ENCODE data around the gene ICAM2. TPM values are rescaled to one million over a fixed set of nuclear protein-coding genes. Genes with fewer than 3 reads are reported as not detected.

ICAM2 gene
- total and polyA plus RNA-seq, 2 donors from 2014 or later: 38.8 to 55.8 TPM

DNA sequence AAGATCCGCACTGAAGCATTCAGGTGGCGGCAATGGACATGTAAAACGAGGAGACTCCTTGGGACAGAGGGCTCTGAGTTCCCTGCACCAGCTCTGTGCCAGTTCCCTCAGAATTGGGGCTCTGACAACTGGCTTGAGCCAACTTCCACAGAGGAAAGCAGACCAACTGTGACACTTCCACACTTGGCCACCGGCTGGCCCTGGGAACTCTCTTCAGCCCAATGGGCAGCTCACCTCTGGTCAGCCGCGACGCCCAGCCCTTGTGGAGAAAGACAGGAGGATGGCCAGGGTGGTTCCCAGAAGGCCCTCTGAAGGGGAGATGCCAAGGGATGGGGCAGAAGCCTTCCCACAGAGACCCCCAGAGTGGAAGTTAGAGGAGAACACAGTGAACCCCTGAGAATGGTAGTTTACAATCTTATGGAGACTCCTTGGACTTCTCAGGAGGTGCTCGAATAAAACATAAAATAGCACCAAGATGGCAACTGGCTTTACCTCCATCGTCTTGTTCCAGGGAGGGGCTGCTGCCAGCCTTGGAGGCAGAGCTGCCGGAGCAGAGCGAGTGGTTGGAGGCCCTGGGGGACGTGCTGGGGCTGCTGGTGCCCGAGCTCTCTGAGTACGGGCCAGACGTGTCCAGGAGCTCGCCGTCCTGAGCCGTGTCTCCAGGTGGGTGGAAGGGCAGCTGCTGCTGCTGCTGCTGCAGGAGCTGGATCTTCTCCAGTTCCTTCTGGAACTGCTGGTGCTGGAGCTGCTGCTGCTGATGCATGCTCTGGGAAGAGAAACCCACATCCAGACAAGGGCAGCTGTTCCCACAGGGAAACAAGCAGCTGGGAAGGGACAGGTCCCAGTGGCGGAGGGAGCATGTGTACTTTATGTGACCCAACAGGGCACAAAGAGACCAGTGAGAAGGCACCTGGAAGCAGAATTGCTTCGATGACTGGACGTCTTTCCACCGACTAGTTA, 35.0 kb upstream of the ICAM2 start:
- FAIRE-seq (no peak), DNase-seq (no peak)
- Histone ChIP-seq H3K4me1 (ENCODE audit: control insufficient read depth in 2 of 3, insufficient read depth in 2 of 3, low read depth in 1 of 3, low read length in 3 of 3) (no peaks in the 10 kb centered on the region), H3K27me3 (ENCODE audit: control insufficient read depth, insufficient read depth, low read length) (no peaks in the 10 kb centered on the region), H3K4me3 (ENCODE audit: low read length in 3 of 3) (no peak overlapping the region), H3K9ac (ENCODE audit: low read length in 3 of 3) (no peak overlapping the region), H3K27ac (ENCODE audit: low read depth in 2 of 2, low read length in 2 of 2) (no peak overlapping the region), H3K9me3 (ENCODE audit: control insufficient read depth in 2 of 3, insufficient read depth in 1 of 3, low read length in 3 of 3) (no peaks in the 10 kb centered on the region), H3K36me3 (ENCODE audit: control insufficient read depth in 2 of 3, insufficient read depth in 3 of 3, low read length in 3 of 3) (peaks cover 0 to 32% (median 15%) of the 10 kb centered on the region in 3 donors)
- intact Hi-C loops (cut with DNase I): no loop called here
- TF ChIP-seq, protein P1, sequence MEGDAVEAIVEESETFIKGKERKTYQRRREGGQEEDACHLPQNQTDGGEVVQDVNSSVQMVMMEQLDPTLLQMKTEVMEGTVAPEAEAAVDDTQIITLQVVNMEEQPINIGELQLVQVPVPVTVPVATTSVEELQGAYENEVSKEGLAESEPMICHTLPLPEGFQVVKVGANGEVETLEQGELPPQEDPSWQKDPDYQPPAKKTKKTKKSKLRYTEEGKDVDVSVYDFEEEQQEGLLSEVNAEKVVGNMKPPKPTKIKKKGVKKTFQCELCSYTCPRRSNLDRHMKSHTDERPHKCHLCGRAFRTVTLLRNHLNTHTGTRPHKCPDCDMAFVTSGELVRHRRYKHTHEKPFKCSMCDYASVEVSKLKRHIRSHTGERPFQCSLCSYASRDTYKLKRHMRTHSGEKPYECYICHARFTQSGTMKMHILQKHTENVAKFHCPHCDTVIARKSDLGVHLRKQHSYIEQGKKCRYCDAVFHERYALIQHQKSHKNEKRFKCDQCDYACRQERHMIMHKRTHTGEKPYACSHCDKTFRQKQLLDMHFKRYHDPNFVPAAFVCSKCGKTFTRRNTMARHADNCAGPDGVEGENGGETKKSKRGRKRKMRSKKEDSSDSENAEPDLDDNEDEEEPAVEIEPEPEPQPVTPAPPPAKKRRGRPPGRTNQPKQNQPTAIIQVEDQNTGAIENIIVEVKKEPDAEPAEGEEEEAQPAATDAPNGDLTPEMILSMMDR (IDR thresholded peaks at IDR 0.05; ENCODE audit: borderline replicate concordance, extremely low read depth, insufficient read depth): no peak

DNA sequence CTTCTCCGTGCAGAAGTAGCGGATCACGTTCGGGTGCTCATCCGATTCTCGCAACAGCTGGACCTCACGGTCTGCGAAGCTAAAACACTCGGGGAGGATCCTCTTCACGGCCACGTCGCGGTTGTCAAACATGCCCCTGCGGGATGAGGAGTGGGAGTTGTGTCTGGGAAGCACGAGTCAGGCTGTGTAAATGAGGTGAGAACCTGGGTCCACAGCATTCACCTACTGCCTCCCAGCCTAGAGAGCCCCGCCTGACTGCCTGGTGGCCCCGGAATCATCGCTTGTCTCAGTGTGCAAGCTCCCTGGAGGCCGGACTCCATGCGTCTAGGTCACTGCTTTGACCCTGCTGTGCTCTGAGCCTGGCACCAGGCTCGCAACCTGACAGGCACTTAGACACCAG, 33.9 kb upstream of the ICAM2 start:
- H3K4me1 ChIP-seq (ENCODE audit: control insufficient read depth in 2 of 3, insufficient read depth in 2 of 3, low read depth in 1 of 3, low read length in 3 of 3): no peaks in the 10 kb centered on the region
- intact Hi-C loops (cut with DNase I): no loop called here
- TF ChIP-seq, protein P1 (IDR thresholded peaks at IDR 0.05; ENCODE audit: borderline replicate concordance, extremely low read depth, insufficient read depth): no peak
- no peaks in the 10 kb centered on the region for H3K27me3 ChIP-seq (ENCODE audit: control insufficient read depth, insufficient read depth, low read length)
- peak in 1 of 5 donors; percentile 4 for DNase-seq
- H3K36me3 ChIP-seq (ENCODE audit: control insufficient read depth in 2 of 3, insufficient read depth in 3 of 3, low read length in 3 of 3): peaks cover 0 to 36% (median 26%) of the 10 kb centered on the region in 3 donors
- no peak overlapping the region for H3K27ac ChIP-seq (ENCODE audit: low read depth in 2 of 2, low read length in 2 of 2)
- H3K9me3 ChIP-seq (ENCODE audit: control insufficient read depth in 2 of 3, insufficient read depth in 1 of 3, low read length in 3 of 3): no peaks in the 10 kb centered on the region
- no peak overlapping the region for H3K9ac ChIP-seq (ENCODE audit: low read length in 3 of 3)
- H3K4me3 ChIP-seq (ENCODE audit: low read length in 3 of 3): no peak overlapping the region
- FAIRE-seq: no peak

DNA sequence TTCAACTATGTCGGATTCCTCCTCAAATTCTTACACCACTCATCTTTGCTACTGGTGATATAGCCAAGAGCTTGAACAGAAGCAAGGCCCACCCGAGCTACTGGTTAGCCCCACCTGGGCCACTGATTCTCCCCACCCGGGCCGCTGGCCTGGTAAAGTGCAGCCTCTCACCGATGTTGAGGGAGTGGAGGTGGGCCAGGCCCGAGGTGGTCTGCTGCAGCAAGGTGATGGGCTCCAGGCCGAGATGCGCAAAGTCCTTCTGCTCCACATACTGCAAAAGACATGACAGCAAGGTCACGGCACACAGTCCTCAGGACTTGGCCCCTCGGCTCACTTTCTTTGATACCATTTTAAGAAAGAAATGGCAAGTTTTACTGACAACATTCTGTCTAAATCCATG, 32.7 kb upstream of the ICAM2 start:
- no peak overlapping the region for H3K27ac ChIP-seq (ENCODE audit: low read depth in 2 of 2, low read length in 2 of 2)
- DNase-seq (no peak), FAIRE-seq (no peak)
- no peak overlapping the region for H3K4me3 ChIP-seq (ENCODE audit: low read length in 3 of 3)
- TF ChIP-seq, protein P1 (IDR thresholded peaks at IDR 0.05; ENCODE audit: borderline replicate concordance, extremely low read depth, insufficient read depth): no peak
- H3K4me1 ChIP-seq (ENCODE audit: control insufficient read depth in 2 of 3, insufficient read depth in 2 of 3, low read depth in 1 of 3, low read length in 3 of 3): no peaks in the 10 kb centered on the region
- no peak overlapping the region for H3K9ac ChIP-seq (ENCODE audit: low read length in 3 of 3)
- H3K27me3 ChIP-seq (ENCODE audit: control insufficient read depth, insufficient read depth, low read length): no peaks in the 10 kb centered on the region
- no peaks in the 10 kb centered on the region for H3K9me3 ChIP-seq (ENCODE audit: control insufficient read depth in 2 of 3, insufficient read depth in 1 of 3, low read length in 3 of 3)
- peaks cover 0 to 38% (median 28%) of the 10 kb centered on the region in 3 donors for H3K36me3 ChIP-seq (ENCODE audit: control insufficient read depth in 2 of 3, insufficient read depth in 3 of 3, low read length in 3 of 3)
- intact Hi-C loops (cut with DNase I): no loop called here

Data from kidney (tissue), 14 donors.